ENCODE results near the gene INTS12.

DNA sequence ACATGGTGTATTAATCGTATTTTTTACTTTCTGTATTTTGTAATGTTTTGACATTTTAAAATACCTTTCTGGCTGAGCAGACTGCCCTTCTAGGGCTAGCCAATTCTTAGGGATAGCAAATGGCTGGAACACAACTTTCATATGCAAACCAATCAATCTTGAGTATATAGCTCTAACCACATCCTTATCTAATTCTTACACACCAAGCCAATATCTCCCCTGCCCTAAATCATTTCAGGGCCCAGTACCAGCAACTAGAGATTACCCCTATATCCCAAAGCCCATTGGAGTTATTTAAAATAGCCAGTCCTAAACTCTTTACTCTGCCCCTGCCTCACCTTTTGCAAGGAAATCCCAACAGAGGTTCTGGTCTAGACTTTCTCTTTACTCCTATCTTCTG lies 58.3 kb downstream of the INTS12 start:
- TF ChIP-seq EZH2phosphoT487 (IDR thresholded peaks at IDR 0.05; ENCODE audit: insufficient read depth, low read depth) (no peak), EZH2 (IDR thresholded peaks at IDR 0.05; ENCODE audit: insufficient read depth, poor library complexity, severe bottlenecking) (no peak)
